Upper lobe of left lung (tissue), 6 donors: Measurements from ENCODE around the gene GAMT. TPM values are rescaled to one million over a fixed set of nuclear protein-coding genes. Genes with fewer than 3 reads are reported as not detected.

Experiments
- ATAC-seq, 2 donors: fragments of 200-7000 bp; cut with Tn5 transposase; one replicate each; pipeline ENCODE4 v1.9.1; 2022; ENCODE audit warnings: mild to moderate bottlenecking in 2 of 2, moderate library complexity in 2 of 2; ENCODE audit not compliant: low FRiP score in 2 of 2
- DNase-seq, 2 donors: peaks; one replicate each; pipeline ENCODE4 v3.0.0-alpha.2; 2019 to 2020
- H3K27ac ChIP-seq, 4 donors: fragments of 200-600 bp; sonication (generic); one replicate each; pipeline ENCODE4 v1.5.1; 2016 to 2019
- H3K27me3 ChIP-seq, 4 donors: fragments of 200-600 bp; sonication (generic); one replicate each; pipeline ENCODE4 v1.5.1; 2017 to 2019
- H3K36me3 ChIP-seq, 4 donors: fragments of 200-600 bp; sonication (generic); one replicate each; pipeline ENCODE4 v1.5.1; 2016 to 2019
- H3K4me1 ChIP-seq, 4 donors: fragments of 200-600 bp; sonication (generic); one replicate each; pipeline ENCODE4 v1.5.1; 2018 to 2019
- H3K4me3 ChIP-seq, 4 donors: fragments of 200-600 bp; sonication (generic); one replicate each; pipeline ENCODE4 v1.5.1; 2017 to 2019; ENCODE audit warnings: mild to moderate bottlenecking in 2 of 4, moderate library complexity in 1 of 4
- H3K9me3 ChIP-seq, 4 donors: fragments of 200-600 bp; sonication (generic); one replicate each; pipeline ENCODE4 v1.5.1; 2018 to 2019
- EP300 ChIP-seq, 4 donors: sonication (generic); formaldehyde crosslinking; IDR thresholded peaks; one replicate each; pipeline ENCODE4 v1.5.1; 2017; ENCODE audit warnings: antibody characterized with exemption in 4 of 4, control low read depth in 2 of 4
- POLR2A ChIP-seq, 4 donors: fragments of 450-650 bp; IDR thresholded peaks; one replicate each; pipeline ENCODE4 v1.5.1; 2016 to 2017; ENCODE audit warnings: antibody characterized with exemption in 4 of 4, mild to moderate bottlenecking in 2 of 4
- POLR2AphosphoS5 ChIP-seq, 2 donors: sonication (generic); formaldehyde crosslinking; IDR thresholded peaks; one replicate each; pipeline ENCODE4 v1.5.1; 2017; ENCODE audit warnings: antibody characterized with exemption in 2 of 2
- WGBS, 2 donors: methylation state at CpG; one replicate each; pipeline ENCODE4 v1.1.5; 2017 to 2018; 5-methylcytosine and 5-hydroxymethylcytosine counted together
- total RNA-seq, 6 donors: library from RNA; depleted of rRNA in 4 of 6; stranded (reverse); fragments of >200 nt in 4 of 6; gene quantifications; one replicate each; pipeline versions ENCODE4 v1.1.0 to v1.2.1, GENCODE V29; 2016 to 2021
- TF ChIP-seq, protein P1 (sequence below), 6 experiments: fragments of 450-650 bp in 4 of 6; fragments of 200-600 bp in 2 of 6; sonication (generic) in 2 of 6; IDR thresholded peaks; one replicate each; pipeline ENCODE4 v1.5.1; 2016 to 2019; ENCODE audit warnings: antibody characterized with exemption in 6 of 6
- donor health status: DM: no; HTN: no; CAD: no; lungs with moderate emphysema.
- donor health status: DM: no; HTN: yes; CAD: no; lungs with severe emphysema.

The GAMT gene
- total RNA-seq, 6 donors from 2014 or later: 4.0 to 12.1 (median 8.1) TPM

DNA sequence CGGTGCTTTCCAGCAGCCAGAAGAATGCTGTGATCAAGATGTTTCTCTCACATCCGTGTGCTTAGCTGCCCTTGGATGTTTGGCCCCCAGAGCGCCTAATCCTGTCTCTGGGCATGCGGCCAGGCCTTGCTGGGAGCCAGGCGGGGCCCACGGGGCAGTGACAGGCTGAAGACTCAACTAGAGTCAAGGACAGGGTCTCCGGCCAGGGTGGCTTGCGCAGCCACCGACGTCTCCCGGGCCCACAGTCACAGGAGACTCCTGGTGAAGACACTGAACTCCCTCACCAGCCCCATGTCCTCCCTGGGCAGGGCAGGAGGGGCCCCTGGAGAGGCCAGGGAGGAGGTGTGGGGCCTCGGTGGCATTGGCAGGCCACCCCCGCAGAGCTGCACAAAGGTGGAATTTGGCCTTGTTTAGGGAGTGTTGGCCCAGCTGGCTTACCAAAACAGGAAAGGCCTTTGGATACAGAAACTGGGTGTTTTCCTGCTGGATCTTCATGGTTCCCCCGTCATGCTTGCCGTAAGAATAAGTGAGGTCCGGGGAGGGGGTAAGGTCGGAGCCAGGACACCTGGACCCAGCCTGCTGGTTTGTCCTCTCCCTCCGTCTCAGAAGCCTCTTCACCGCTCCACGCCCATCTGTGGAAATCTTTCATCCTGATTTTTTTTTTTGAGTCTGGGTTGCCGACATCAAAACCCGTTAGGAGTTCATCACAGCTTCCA, 27.6 kb downstream of the GAMT start:
- no peaks in the 10 kb centered on the region for H3K27me3 ChIP-seq
- H3K36me3 ChIP-seq: peaks cover 3 to 82% (median 56%) of the 10 kb centered on the region in 4 donors
- DNase-seq (peak in 1 of 2 donors; percentile 82), ATAC-seq (peak in 1 of 2 donors; percentile 23)
- H3K9me3 ChIP-seq: no peaks in the 10 kb centered on the region
- H3K4me3 ChIP-seq: no peak overlapping the region
- H3K4me1 ChIP-seq: no peaks in the 10 kb centered on the region
- TF ChIP-seq POLR2AphosphoS5 (IDR thresholded peaks at IDR 0.05): no peak
- no peak for TF ChIP-seq POLR2A (IDR thresholded peaks at IDR 0.05)
- TF ChIP-seq, protein P1, sequence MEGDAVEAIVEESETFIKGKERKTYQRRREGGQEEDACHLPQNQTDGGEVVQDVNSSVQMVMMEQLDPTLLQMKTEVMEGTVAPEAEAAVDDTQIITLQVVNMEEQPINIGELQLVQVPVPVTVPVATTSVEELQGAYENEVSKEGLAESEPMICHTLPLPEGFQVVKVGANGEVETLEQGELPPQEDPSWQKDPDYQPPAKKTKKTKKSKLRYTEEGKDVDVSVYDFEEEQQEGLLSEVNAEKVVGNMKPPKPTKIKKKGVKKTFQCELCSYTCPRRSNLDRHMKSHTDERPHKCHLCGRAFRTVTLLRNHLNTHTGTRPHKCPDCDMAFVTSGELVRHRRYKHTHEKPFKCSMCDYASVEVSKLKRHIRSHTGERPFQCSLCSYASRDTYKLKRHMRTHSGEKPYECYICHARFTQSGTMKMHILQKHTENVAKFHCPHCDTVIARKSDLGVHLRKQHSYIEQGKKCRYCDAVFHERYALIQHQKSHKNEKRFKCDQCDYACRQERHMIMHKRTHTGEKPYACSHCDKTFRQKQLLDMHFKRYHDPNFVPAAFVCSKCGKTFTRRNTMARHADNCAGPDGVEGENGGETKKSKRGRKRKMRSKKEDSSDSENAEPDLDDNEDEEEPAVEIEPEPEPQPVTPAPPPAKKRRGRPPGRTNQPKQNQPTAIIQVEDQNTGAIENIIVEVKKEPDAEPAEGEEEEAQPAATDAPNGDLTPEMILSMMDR (IDR thresholded peaks at IDR 0.05): no peak
- TF ChIP-seq EP300 (IDR thresholded peaks at IDR 0.05): no peak
- WGBS, 2 donors: 66 to 71% methylated on average over 20 to 22 of the region's 22 CpGs
- H3K27ac ChIP-seq: peak overlapping the region in 3 of 4 donors; percentile 8 to 28 (median 17)

- no peak for TF ChIP-seq POLR2A (IDR thresholded peaks at IDR 0.05)
- no peak for TF ChIP-seq EP300 (IDR thresholded peaks at IDR 0.05)
- no peak for TF ChIP-seq POLR2AphosphoS5 (IDR thresholded peaks at IDR 0.05)
- TF ChIP-seq, protein P1 (IDR thresholded peaks at IDR 0.05): no peak
- H3K36me3 ChIP-seq: peaks cover 3 to 82% (median 56%) of the 10 kb centered on the region in 4 donors
- WGBS, 2 donors: 87 to 91% methylated on average over 16 to 20 of the region's 20 CpGs
- no peaks in the 10 kb centered on the region for H3K4me1 ChIP-seq
- H3K9me3 ChIP-seq: no peaks in the 10 kb centered on the region
- H3K27me3 ChIP-seq: no peaks in the 10 kb centered on the region
- ATAC-seq (no peak), DNase-seq (no peak)
- peak overlapping the region in 1 of 4 donors; percentile 8 for H3K27ac ChIP-seq
- no peak overlapping the region for H3K4me3 ChIP-seq
Observed at GRCh38 chr19:1373042-1373533, 28.3 kb downstream of the GAMT start.

- Histone ChIP-seq H3K4me3 (no peak overlapping the region), H3K27me3 (no peaks in the 10 kb centered on the region), H3K9me3 (no peaks in the 10 kb centered on the region), H3K4me1 (peaks cover 0 to 5% (median 0%) of the 10 kb centered on the region in 4 donors), H3K27ac (no peak overlapping the region), H3K36me3 (peaks cover 7 to 86% (median 59%) of the 10 kb centered on the region in 4 donors)
- ATAC-seq (no peak), DNase-seq (peak in 1 of 2 donors; percentile 82)
- no peak for TF ChIP-seq POLR2AphosphoS5 (IDR thresholded peaks at IDR 0.05)
- no peak for TF ChIP-seq EP300 (IDR thresholded peaks at IDR 0.05)
- no peak for TF ChIP-seq POLR2A (IDR thresholded peaks at IDR 0.05)
- TF ChIP-seq, protein P1 (IDR thresholded peaks at IDR 0.05): no peak
- 91 to 96% methylated on average over 34 to 43 of the region's 52 CpGs for WGBS, 2 donors
Observed at GRCh38 chr19:1370579-1371361, 30.6 kb downstream of the GAMT start.

GRCh38 chr19:1369214-1369805, 32.0 kb downstream of the GAMT start:
- no peaks in the 10 kb centered on the region for H3K9me3 ChIP-seq
- no peak overlapping the region for H3K27ac ChIP-seq
- TF ChIP-seq, protein P1 (IDR thresholded peaks at IDR 0.05): no peak
- no peak for TF ChIP-seq POLR2AphosphoS5 (IDR thresholded peaks at IDR 0.05)
- no peak for TF ChIP-seq POLR2A (IDR thresholded peaks at IDR 0.05)
- no peak for TF ChIP-seq EP300 (IDR thresholded peaks at IDR 0.05)
- WGBS, 2 donors: 92 to 98% methylated on average over 12 to 17 of the region's 18 CpGs
- no peak overlapping the region for H3K4me3 ChIP-seq
- H3K36me3 ChIP-seq: peaks cover 7 to 92% (median 61%) of the 10 kb centered on the region in 4 donors
- H3K27me3 ChIP-seq: no peaks in the 10 kb centered on the region
- no peak for ATAC-seq
- DNase-seq: no peak
- peaks cover 0 to 5% (median 2%) of the 10 kb centered on the region in 4 donors for H3K4me1 ChIP-seq
